ENCODE results near the gene CASTOR2. TPM values are rescaled to one million over a fixed set of nuclear protein-coding genes. Genes with fewer than 3 reads are reported as not detected.
"Not testable (repeated sequence)": the region's sequence is repeated elsewhere in the genome, so short reads cannot be mapped to it uniquely, and the experiment has no call there.

The CASTOR2 gene
- total and polyA plus RNA-seq, 8 donors: 0.08 to 44.3 (median 3.8) TPM; not detected in 1

DNA sequence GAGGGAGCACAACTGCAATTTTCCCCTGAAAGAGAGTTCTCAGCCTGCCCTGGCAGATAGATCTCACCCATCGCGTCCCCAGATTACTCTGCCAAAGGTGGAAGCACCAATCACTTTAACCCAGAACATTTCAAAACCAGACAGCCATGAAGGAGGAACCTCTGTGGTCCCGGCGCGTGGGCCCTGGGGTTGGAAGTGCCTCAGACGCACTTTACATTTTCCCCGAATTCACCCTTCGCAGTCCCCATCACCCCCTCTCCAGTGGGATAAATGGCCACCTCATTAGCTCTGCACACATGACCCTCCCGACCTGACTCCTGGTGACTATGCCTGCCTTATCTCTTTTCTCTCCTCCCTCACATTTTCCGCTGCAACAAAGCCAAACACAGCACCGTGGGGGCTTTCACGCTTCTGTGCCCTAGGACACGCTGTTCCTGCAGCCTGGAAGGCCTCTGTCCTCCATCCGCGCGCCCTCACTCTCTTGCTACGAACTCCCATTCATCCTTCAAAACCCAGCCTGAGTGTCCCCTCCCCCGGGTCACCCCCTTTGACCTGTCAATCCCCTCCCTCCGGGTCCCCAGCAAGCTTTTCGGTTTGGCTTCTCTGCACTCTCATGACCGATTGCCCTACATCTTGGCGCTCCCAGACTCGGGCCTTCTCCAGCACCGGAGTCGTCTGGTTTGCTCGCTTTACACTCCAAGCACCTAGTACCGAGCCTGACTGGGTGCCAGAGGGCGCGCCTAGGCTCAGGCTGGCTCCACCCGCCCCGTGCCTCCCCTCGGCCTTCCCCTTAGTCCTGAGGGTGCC, 598 bp upstream of the CASTOR2 start:
- DNase-seq; H3K36me3 ChIP-seq; H3K4me1 ChIP-seq; H3K27ac ChIP-seq; H3K27me3 ChIP-seq; H3K9me3 ChIP-seq; intact Hi-C loops (cut with DNase I; ENCODE audit: low total_unique reads): not testable (repeated sequence)
- H3K4me3 ChIP-seq: peak overlapping the region; percentile 20 to 35 (median 30)
- 25 to 41% (median 26%) methylated on average over 17 to 19 of the region's 32 CpGs for WGBS, 5 donors

- H3K27me3 ChIP-seq; H3K9me3 ChIP-seq; H3K4me1 ChIP-seq; H3K36me3 ChIP-seq; DNase-seq; H3K4me3 ChIP-seq; intact Hi-C loops (cut with DNase I; ENCODE audit: low total_unique reads); H3K27ac ChIP-seq: not testable (repeated sequence)
- no CpG with 5 or more reads among the region's 16 CpGs for WGBS, 5 donors
Observed at GRCh38 chr7:74966208-74966854, 1.8 kb downstream of the CASTOR2 start.

GRCh38 chr7:74966909-74967308, 2.4 kb downstream of the CASTOR2 start:
- H3K9me3 ChIP-seq; H3K27me3 ChIP-seq; H3K4me1 ChIP-seq; intact Hi-C loops (cut with DNase I; ENCODE audit: low total_unique reads); H3K27ac ChIP-seq; DNase-seq; H3K4me3 ChIP-seq; H3K36me3 ChIP-seq: not testable (repeated sequence)
- WGBS, 5 donors: 50% methylated on average over 1 of the region's 6 CpGs; no CpG with 5 or more reads in 4 of the 5 donors

DNA sequence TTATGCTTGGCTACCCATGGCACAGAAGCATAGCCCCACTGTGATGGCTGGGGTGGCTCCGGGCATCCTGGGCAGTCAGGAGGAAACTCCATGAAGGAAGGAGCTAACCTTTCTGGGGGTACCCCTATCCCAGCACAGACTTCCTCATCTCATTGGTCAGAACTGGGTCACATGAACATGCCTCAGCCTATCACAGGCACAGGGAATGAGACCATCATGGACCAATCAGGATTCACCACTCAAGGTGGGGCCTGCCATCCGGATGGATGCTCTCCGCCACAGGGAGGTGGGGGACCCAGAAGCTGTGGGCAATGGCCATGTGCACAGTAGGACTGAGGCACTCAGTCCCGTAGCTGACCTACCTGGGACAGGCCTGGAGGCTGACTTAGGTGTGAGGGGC, 6.9 kb downstream of the CASTOR2 start:
- intact Hi-C loops (cut with DNase I; ENCODE audit: low total_unique reads); H3K9me3 ChIP-seq: not testable (repeated sequence)

DNA sequence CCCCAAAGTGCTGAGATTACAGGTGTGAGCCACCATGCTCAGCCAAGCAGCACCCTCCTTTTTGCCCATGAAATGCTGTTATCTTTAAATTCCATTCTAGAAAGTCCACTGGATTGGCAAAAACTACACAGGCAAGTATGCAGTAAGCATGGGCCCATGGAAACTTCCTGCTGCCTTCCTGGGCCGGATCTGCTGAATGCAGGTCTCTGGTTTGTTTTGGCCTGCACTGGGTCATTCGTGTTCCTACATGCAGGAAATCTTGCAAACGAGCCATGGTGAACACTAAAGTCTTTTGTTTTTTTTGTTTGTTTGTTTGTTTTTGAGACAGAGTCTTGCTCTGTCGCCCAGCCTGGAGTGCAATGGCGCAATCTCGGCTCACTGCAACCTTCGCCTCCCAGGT, 7.9 kb downstream of the CASTOR2 start:
- WGBS, 5 donors: 59 to 74% (median 67%) methylated on average over 4 to 6 of the region's 7 CpGs; no CpG with 5 or more reads in 1 of the 5 donors
- intact Hi-C loops (cut with DNase I; ENCODE audit: low total_unique reads); H3K9me3 ChIP-seq; H3K27ac ChIP-seq; H3K4me3 ChIP-seq; H3K4me1 ChIP-seq; DNase-seq; H3K36me3 ChIP-seq; H3K27me3 ChIP-seq: not testable (repeated sequence)

More for the DNA sequence above, 6.9 kb downstream of the CASTOR2 start:
- no CpG with 5 or more reads among the region's 4 CpGs for WGBS, 5 donors
- H3K4me1 ChIP-seq, DNase-seq, H3K4me3 ChIP-seq, H3K27ac ChIP-seq, H3K27me3 ChIP-seq, H3K36me3 ChIP-seq: not testable (repeated sequence)

GRCh38 chr7:74975959-74976358, 11.5 kb downstream of the CASTOR2 start:
- DNase-seq; H3K9me3 ChIP-seq; H3K4me3 ChIP-seq; H3K27me3 ChIP-seq; H3K36me3 ChIP-seq; H3K4me1 ChIP-seq; intact Hi-C loops (cut with DNase I; ENCODE audit: low total_unique reads); H3K27ac ChIP-seq: not testable (repeated sequence)
- 79 to 96% (median 95%) methylated on average over 2 to 3 of the region's 7 CpGs; no CpG with 5 or more reads in 1 of the 5 donors for WGBS, 5 donors

- H3K9me3 ChIP-seq; H3K36me3 ChIP-seq; DNase-seq; H3K4me3 ChIP-seq; H3K4me1 ChIP-seq; H3K27ac ChIP-seq; H3K27me3 ChIP-seq; intact Hi-C loops (cut with DNase I; ENCODE audit: low total_unique reads): not testable (repeated sequence)
- 98 to 100% (median 100%) methylated on average over 2 to 5 of the region's 9 CpGs; no CpG with 5 or more reads in 2 of the 5 donors for WGBS, 5 donors
Observed at GRCh38 chr7:74977523-74977922, 13.0 kb downstream of the CASTOR2 start.

DNA sequence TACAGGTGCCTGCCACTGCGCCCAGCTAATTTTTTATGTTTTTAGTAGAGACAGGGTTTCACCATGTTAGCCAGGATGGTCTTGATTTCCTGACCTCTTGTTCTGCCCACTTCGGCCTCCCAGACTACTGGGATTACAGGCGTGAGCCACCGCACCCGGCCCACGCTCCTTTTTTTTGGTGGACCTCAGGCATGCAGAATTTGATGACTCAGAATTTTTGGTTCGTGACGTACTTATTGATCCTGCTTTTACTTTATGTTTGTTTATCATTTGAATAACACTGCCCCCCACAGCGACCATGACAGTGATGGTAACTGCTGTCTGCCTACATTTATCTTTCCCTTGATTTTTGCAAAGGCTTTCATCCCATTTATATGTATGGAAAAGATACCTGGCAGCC, 23.9 kb downstream of the CASTOR2 start:
- not testable (repeated sequence) for H3K27ac ChIP-seq
- WGBS, 5 donors: 88 to 95% (median 92%) methylated on average over 9 of the region's 9 CpGs

More for the DNA sequence above, 23.9 kb downstream of the CASTOR2 start:
- DNase-seq; intact Hi-C loops (cut with DNase I; ENCODE audit: low total_unique reads); H3K4me1 ChIP-seq; H3K36me3 ChIP-seq; H3K9me3 ChIP-seq; H3K4me3 ChIP-seq; H3K27me3 ChIP-seq: not testable (repeated sequence)
